Prostate gland (tissue), 2 donors: ENCODE results near the gene ADRA2B. TPM values are rescaled to one million over a fixed set of nuclear protein-coding genes. Genes with fewer than 3 reads are reported as not detected.

Experiments used
- DNase-seq: peaks from one replicate; pipeline ENCODE4 v3.0.0-alpha.2; 2019; ENCODE audit warnings: low spot score
- H3K27ac ChIP-seq, 2 donors: fragments of 200-600 bp; sonication (generic); 2 replicates each; pipeline ENCODE4 v1.5.1; 2017 to 2019
- H3K27me3 ChIP-seq: fragments of 200-600 bp; sonication (generic); replicated peaks from 2 replicates; pipeline ENCODE4 v1.5.1; 2019; ENCODE audit not compliant: insufficient read depth
- H3K36me3 ChIP-seq, 2 donors: fragments of 200-600 bp; sonication (generic); 1 replicate in 1 of 2; 2 replicates in 1 of 2; pipeline versions ENCODE4 v1.5.1 to v1.8.1; 2017 to 2019
- H3K4me1 ChIP-seq: fragments of 200-600 bp; sonication (generic); replicated peaks from 2 replicates; pipeline ENCODE4 v1.5.1; 2019
- H3K4me3 ChIP-seq, 2 donors: fragments of 200-600 bp; sonication (generic); 2 replicates each; pipeline ENCODE4 v1.5.1; 2017 to 2019
- H3K9me3 ChIP-seq: fragments of 200-600 bp; sonication (generic); 2 replicates; pipeline ENCODE4 v1.5.1; 2017
- CTCF ChIP-seq, 4 experiments: fragments of 200-600 bp in 2 of 4; fragments of 450-650 bp in 2 of 4; sonication (generic) in 2 of 4; IDR thresholded peaks; 1 replicate in 3 of 4; 2 replicates in 1 of 4; pipeline ENCODE4 v1.5.1; 2016 to 2019; ENCODE audit warnings: antibody characterized with exemption in 4 of 4, mild to moderate bottlenecking in 2 of 4, moderate library complexity in 2 of 4
- POLR2A ChIP-seq: fragments of 450-650 bp; IDR thresholded peaks from one replicate; pipeline ENCODE4 v1.6.1; 2016; ENCODE audit warnings: antibody characterized with exemption, mild to moderate bottlenecking
- POLR2AphosphoS5 ChIP-seq: sonication (generic); formaldehyde crosslinking; IDR thresholded peaks from one replicate; pipeline ENCODE4 v1.6.1; 2017; ENCODE audit warnings: antibody characterized with exemption
- WGBS: methylation state at CpG from one replicate; pipeline ENCODE4 v1.1.5; 2018; 5-methylcytosine and 5-hydroxymethylcytosine counted together
- intact Hi-C: fragments of 100-400 bp; cut with DNase I; formaldehyde crosslinking; loops from one replicate; pipeline ENCODE4 v1.14.2; 2022
- total RNA-seq, 2 donors: library from RNA; depleted of rRNA; stranded (reverse); fragments of >200 nt; gene quantifications; one replicate each; pipeline ENCODE4 v1.1.0, GENCODE V29; 2016

Gene ADRA2B
- total RNA-seq, 2 donors from 2014 or later: 0.23 to 5.0 TPM

GRCh38 chr2:96120091-96120720, 3.8 kb upstream of the ADRA2B start:
- H3K4me1 ChIP-seq: no peaks in the 10 kb centered on the region
- no peak for DNase-seq
- TF ChIP-seq POLR2A (no peak), POLR2AphosphoS5 (no peak), CTCF (IDR thresholded peaks at IDR 0.05) (no peak)
- no peak overlapping the region for H3K27ac ChIP-seq
- H3K4me3 ChIP-seq: no peak overlapping the region
- WGBS: 65% methylated on average over 11 of the region's 11 CpGs
- no peaks in the 10 kb centered on the region for H3K9me3 ChIP-seq
- H3K36me3 ChIP-seq: no peaks in the 10 kb centered on the region
- intact Hi-C loops: no loop called here
- H3K27me3 ChIP-seq: no peaks in the 10 kb centered on the region

- no peaks in the 10 kb centered on the region for H3K9me3 ChIP-seq
- H3K27me3 ChIP-seq: no peaks in the 10 kb centered on the region
- intact Hi-C loops: no loop called here
- no peak overlapping the region for H3K4me3 ChIP-seq
- H3K36me3 ChIP-seq: no peaks in the 10 kb centered on the region
- no peak for DNase-seq
- WGBS: 94% methylated on average over 5 of the region's 5 CpGs
- no peaks in the 10 kb centered on the region for H3K4me1 ChIP-seq
- H3K27ac ChIP-seq: no peak overlapping the region
- TF ChIP-seq POLR2AphosphoS5: no peak
- no peak for TF ChIP-seq CTCF (IDR thresholded peaks at IDR 0.05)
- no peak for TF ChIP-seq POLR2A
Observed at GRCh38 chr2:96119389-96119751, 3.0 kb upstream of the ADRA2B start.

GRCh38 chr2:96118698-96119388, 2.5 kb upstream of the ADRA2B start:
- intact Hi-C loops: no loop called here
- WGBS: 40% methylated on average over 13 of the region's 13 CpGs

GRCh38 chr2:96117701-96118588, 1.6 kb upstream of the ADRA2B start:
- no peaks in the 10 kb centered on the region for H3K27me3 ChIP-seq
- intact Hi-C loops: loop anchor here (2.0 kb wide), 1 partner anchor 125 kb away; no protein-coding TSS in a partner anchor

More at GRCh38 chr2:96118698-96119388, 2.5 kb upstream of the ADRA2B start:
- no peaks in the 10 kb centered on the region for H3K27me3 ChIP-seq
- H3K27ac ChIP-seq: no peak overlapping the region
- H3K4me3 ChIP-seq: no peak overlapping the region
- H3K9me3 ChIP-seq: no peaks in the 10 kb centered on the region
- no peak for TF ChIP-seq CTCF (IDR thresholded peaks at IDR 0.05)
- no peaks in the 10 kb centered on the region for H3K36me3 ChIP-seq
- no peaks in the 10 kb centered on the region for H3K4me1 ChIP-seq
- DNase-seq: no peak

More at GRCh38 chr2:96117701-96118588, 1.6 kb upstream of the ADRA2B start:
- no peak for DNase-seq
- no peak overlapping the region for H3K4me3 ChIP-seq
- H3K4me1 ChIP-seq: no peaks in the 10 kb centered on the region
- no peaks in the 10 kb centered on the region for H3K36me3 ChIP-seq
- H3K27ac ChIP-seq: no peak overlapping the region
- TF ChIP-seq POLR2A: no peak
- no peak for TF ChIP-seq POLR2AphosphoS5
- no peak for TF ChIP-seq CTCF (IDR thresholded peaks at IDR 0.05)
- no peaks in the 10 kb centered on the region for H3K9me3 ChIP-seq
- WGBS: 48% methylated on average over 15 of the region's 17 CpGs
